RCC 7860 (cell line): ENCODE data around the gene CPM.

ENCODE experiments used
- DNase-seq: peaks from one replicate; pipeline ENCODE4 v3.0.0-alpha.2; 2015; ENCODE audit warnings: low spot score
- FAIRE-seq: peaks from 2 replicates; lab custom pipeline; 2012; peaks lifted over from hg19 to GRCh38; lab: Jason Lieb, UNC

The CPM gene

DNA sequence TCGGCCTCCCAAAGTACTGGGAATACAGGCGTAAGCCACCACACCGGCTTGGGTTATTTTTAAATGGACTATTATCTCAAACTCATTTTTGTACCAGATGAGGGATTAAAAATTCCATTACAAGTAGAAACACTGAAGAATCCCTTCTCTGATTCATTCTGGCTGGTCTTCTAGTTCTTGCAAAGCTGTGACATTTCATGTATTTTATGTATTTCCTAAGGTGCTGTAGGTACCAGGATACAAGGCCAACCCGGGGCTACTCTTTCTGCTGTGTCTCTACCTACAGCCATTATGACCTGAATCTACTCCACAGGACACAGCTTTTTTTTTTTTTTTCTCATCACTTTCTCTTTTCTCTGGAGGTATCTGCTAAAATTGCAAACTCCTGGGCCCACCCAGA, 24.9 kb downstream of the CPM start:
- no peak for FAIRE-seq

DNA sequence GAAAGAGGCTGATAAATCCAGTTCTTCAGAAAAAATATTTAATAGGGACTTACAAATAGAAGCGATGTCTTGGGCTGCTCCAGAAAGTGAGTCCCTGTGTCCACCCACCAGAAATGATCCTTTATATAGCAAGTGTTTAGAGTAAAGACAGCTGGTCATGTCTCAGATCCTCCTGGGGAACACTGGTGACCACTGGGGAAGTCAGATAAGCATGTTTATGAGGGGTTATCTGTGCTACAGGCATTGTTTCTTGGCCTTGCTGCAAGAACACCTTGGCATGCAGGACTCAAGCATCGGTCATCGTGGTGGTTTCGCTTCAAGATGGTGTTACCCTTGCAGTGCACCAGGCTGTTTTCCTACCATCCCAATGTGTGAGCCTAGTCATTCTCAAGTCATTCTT, 27.2 kb downstream of the CPM start:
- DNase-seq: no peak
- FAIRE-seq: no peak

More for the DNA sequence above, 24.9 kb downstream of the CPM start:
- DNase-seq: no peak

DNA sequence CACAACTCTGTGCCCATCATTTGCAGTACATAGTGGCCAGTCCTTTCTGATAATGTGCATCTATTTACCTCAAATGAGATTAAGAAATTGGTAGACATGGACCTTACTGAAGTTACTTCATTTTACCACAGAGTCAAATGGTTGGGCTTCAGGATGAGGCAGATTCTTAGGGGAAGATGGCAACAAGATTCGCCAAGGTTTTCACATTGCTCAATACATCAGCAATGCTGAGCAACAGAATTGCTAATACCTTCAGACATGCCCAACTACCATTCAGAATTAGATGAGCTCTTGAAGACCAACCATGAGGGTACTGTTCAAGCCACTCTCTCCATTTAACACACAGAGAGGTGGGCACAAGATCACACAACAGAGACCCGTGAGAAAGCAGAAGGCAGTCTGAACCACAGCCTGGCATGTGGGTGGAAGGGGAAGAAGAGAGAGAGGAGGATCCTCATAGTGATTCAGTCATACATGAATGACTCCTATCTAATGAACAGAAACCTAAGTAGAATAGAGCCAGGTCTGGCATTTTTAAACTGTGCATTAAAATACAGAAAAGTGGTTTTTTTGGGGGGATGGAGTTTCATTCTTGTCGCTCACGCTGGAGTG, 28.5 kb downstream of the CPM start:
- no peak for FAIRE-seq

DNA sequence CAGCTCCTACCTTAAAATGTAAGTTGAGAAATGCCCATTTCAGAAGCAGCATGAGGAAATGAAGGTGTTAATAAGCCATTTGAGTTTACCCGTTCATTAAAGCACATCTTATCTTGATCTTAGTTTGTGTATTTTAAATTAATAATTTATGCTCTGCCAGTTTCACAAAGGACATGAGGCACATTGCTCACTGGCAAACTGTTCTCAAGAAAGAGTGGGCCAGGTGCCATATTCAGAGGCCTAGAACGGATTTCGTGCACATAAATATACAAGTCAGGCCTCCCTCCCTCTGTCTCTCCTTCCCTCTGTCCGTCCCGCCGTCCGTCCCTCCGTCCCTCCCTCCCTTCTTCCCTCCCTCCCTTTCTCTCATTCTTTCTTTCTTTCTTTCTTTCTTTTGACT, 29.5 kb downstream of the CPM start:
- no peak for FAIRE-seq

More for the DNA sequence above, 28.5 kb downstream of the CPM start:
- DNase-seq: no peak

DNA sequence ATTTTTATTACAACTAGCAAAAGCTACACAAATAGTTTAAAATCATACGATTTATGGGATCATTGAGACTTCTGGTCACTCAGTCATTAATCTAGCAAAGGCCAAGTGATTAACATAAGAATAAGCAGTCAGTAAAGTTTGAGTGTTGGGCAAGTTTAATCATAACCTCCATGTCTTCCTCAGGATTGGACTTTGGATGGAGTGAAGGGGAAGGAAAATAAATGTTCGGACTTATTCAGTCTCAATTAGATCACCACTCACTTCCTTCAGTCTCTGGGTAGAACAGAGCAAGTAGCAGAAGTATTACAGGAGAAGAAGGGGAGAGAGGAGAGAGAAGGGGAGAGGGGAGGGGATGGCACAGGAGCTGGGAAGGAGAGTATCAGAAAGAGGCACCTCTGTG, 31.4 kb downstream of the CPM start:
- DNase-seq: no peak
- no peak for FAIRE-seq

More for the DNA sequence above, 29.5 kb downstream of the CPM start:
- no peak for DNase-seq

DNA sequence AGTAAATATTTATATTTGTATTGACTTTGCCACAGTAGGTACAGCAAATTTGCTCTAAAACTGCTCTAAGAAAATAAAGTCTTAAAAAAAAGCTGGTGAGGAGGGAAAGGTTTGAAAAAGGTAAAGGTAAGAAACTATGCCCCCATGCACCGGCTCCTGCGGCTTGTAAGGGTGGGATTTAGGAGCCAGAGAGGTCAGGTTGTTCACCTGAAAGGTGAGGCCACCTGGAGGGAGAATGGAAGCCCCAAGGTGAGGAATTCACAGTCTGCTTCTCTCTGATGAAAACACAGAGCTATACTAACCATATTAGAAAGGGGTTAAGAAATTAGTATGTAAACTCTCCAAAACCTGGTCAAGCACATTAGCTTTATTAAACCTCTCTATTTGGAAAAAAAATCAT, 31.8 kb downstream of the CPM start:
- DNase-seq (no peak), FAIRE-seq (no peak)

DNA sequence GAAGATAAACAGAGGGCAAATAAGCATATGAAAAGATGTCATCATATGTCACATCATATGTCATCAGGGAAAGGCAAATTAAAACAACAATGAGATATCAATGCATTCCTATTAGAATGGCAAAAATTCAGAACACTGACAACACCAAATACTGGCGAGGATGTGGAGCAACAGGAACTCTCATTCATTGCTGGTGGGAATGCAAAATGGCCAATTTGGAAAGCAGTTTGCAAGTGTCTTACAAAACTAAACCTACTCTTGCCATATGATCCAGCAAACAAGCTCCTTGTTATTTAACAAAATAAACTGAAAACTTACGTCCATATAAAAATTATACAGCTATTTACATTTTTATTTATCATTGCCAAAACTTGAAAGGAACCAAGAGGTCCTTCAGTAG, 32.7 kb downstream of the CPM start:
- no peak for FAIRE-seq
- no peak for DNase-seq

DNA sequence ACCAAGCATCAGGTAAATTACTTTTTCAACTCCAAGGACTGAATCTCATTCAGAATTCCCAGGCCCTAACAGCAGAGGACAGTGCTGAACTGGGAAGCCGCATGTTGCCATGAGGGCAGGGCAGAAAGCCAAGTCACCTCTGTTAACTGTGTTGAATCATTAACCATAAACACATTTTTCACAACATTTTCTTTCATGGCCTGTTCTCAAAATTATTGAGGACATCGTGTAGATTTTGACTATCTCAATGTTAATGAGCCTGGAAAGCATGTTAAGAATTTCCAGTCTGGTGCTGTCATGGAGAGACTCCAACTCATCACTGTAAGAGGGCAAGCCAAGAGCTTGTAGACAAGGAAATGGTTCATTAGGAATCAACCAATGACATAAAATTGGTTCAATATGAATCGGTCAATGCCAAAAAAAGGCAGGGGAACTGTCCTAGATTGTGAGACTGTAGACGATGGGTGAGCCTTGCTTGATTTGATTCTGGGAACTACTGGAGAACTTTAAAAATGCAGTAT, 33.7 kb downstream of the CPM start:
- FAIRE-seq (peak; percentile 76), DNase-seq (peak; percentile 61)

GRCh38 chr12:68896881-68897540, 36.0 kb downstream of the CPM start:
- FAIRE-seq (no peak), DNase-seq (no peak)

DNA sequence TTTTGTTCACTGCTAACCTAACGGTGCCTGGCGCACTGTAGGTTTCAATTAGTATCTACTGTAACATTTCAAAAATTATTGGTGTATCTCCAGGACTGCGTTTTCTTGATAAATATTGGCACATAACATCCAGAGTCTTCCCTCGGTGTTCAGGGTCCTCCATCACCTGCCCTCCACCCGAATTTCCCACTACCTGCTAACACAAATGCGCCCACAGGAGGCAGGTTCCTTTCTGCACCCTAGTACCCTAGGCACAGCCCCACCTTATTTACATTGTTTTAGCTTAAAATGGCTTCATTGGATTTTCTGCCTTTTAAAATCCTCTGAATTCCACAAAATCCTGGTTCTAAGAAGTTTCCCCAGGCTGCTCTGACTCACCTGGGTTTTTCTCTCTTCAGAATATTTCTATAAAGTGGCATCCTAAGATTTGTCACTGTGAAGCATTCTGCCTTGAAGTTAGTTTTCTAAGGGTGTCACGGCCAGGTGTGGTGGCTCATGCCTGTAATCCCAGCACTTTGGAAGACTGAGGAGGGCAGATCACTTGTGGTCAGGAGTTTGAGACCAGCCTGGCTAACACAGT, 38.6 kb downstream of the CPM start:
- FAIRE-seq (no peak), DNase-seq (no peak)

DNA sequence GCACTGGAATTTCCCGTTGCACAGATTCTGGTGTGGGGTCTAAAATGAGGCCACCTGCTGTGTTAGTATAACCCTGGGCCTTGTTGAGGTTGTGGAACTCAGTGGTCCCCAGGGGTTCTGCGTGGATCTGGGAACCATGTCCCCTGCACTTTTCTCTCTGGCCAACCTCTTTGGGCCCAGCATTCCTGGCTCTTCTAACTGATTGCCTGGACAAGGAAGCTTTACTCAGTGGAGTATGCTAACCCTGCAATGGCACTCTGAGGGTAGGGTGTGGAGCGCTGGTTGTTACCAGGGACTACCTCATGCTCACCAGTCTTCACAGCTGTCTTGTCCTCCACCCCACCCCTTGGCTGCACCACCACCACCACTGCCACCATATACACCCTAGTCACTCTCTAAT, 39.2 kb downstream of the CPM start:
- FAIRE-seq (no peak), DNase-seq (no peak)

GRCh38 chr12:68893201-68893600, 39.8 kb downstream of the CPM start:
- DNase-seq (no peak), FAIRE-seq (no peak)

- DNase-seq (no peak), FAIRE-seq (no peak)
Observed at GRCh38 chr12:68891141-68891540, 41.8 kb downstream of the CPM start.

GRCh38 chr12:68890701-68891113, 42.3 kb downstream of the CPM start:
- FAIRE-seq (no peak), DNase-seq (no peak)

GRCh38 chr12:68888243-68888642, 44.7 kb downstream of the CPM start:
- DNase-seq: no peak
- no peak for FAIRE-seq

- FAIRE-seq (no peak), DNase-seq (no peak)
Observed at GRCh38 chr12:68887641-68888040, 45.3 kb downstream of the CPM start.

DNA sequence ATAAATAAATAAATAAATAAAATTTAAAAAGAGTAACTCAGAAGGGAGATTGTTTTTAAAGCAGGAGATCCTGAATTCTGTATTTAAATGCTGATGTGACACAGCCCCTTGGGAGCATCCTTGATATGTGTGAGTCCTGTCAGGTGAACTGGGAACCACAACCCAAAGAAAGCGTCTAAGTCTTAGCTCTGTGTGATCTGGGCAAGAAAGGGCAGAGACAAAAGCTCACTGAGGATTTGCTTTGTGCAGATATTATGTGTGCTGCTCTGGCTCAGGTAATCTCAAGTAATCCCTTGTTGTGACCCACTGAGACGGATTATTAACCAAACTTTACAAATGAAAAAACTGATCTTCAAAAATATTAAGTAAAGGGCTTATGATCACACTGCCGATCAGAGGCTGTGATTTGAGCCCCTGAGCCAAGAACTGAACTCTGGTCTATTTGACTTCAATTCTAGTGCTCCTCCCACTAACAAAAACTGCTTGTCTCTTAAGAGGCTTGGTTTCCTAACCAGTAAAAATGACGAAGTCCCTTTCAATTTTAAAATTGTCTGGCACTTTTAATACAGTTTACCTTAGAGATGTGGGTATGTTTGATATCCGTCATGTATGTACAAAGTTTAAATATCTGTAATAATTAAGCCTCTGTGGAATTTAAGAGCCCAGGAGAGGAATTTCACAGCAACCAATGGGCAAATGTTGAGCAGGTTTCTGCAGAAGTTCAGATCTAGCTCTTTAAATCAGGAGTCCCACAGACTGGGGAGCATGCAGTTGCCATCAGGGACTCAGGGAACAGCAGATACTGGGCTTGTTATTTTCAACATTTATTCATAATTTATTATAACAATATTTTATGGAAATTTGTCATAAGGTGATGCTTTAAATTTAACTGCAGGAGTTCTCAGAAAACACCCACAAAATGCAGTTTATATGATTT, 46.1 kb downstream of the CPM start:
- DNase-seq (no peak), FAIRE-seq (no peak)

- no peak for FAIRE-seq
- no peak for DNase-seq
Observed at GRCh38 chr12:68885381-68885780, 47.6 kb downstream of the CPM start.

GRCh38 chr12:68884251-68884650, 48.7 kb downstream of the CPM start:
- no peak for FAIRE-seq
- DNase-seq: no peak

- no peak for DNase-seq
Observed at GRCh38 chr12:68883151-68883550, 49.8 kb downstream of the CPM start.

More at GRCh38 chr12:68883151-68883550, 49.8 kb downstream of the CPM start:
- no peak for FAIRE-seq
